GM18907 (cell line): Measurements from ENCODE around the gene GPR171.

ENCODE experiments used
- ATAC-seq: cut with Tn5 transposase; IDR thresholded peaks from one replicate; pipeline ENCODE4 v1.9.1; 2021; ENCODE audit warnings: mild to moderate bottlenecking, moderate library complexity; ENCODE audit not compliant: unreplicated experiment

Gene GPR171

DNA sequence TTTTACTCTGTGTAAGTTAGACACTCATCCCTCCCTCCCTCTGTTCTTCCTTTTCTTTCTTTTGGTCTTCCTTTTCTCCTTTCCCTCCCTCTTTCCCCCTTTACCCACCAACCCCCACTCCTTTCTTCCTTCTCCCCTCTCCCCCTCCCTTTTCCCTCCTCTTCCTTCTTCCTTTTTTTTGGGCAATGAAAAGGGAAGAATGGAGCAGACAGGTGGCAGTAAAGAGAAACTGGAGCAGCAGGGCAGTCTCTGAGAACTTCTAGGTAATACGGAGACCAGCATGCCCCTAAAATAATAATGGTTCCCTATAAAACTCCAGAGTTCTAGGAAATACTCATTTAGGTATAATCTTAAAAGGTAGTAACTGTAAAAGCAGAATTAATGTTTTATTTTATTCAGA lies 11.4 kb upstream of the GPR171 start:
- ATAC-seq, result no peak

DNA sequence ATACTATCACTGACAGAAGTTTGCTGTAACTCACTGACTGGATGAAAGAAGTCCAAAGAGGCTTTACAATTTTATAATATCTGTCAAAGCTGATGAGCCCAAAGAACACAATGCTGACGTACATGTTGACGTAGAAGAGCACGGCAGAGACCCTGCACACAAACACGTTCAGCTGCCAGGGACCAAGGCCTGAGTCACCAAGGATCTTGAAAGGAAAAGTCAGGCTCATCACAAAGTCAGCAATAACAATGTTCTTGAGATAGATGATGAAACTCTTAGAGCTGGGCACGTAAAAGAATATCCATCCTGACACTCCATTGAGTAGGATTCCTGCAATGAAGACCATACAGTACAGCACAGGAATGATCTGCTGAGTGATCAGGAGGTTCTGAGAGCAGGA lies 10.9 kb upstream of the GPR171 start:
- ATAC-seq, result no peak

DNA sequence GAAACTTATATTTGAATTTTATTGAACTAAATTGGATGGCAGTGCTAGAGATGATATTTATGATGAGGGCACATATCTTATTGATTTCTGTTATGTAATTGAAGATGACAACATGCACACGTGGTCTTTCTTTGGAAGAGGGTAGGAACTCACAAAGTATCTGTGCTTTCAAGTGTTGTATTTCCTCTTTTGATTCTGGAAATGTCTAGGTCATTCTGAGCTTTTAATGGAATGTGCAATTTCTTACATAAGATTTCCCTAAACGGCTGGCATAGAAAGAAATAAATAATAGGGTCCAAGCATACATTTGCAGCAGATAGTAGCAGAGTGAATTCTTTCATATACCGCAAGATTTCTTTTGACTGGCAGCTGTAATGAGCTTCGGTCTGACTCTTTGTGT lies 10.1 kb upstream of the GPR171 start:
- no peak for ATAC-seq

DNA sequence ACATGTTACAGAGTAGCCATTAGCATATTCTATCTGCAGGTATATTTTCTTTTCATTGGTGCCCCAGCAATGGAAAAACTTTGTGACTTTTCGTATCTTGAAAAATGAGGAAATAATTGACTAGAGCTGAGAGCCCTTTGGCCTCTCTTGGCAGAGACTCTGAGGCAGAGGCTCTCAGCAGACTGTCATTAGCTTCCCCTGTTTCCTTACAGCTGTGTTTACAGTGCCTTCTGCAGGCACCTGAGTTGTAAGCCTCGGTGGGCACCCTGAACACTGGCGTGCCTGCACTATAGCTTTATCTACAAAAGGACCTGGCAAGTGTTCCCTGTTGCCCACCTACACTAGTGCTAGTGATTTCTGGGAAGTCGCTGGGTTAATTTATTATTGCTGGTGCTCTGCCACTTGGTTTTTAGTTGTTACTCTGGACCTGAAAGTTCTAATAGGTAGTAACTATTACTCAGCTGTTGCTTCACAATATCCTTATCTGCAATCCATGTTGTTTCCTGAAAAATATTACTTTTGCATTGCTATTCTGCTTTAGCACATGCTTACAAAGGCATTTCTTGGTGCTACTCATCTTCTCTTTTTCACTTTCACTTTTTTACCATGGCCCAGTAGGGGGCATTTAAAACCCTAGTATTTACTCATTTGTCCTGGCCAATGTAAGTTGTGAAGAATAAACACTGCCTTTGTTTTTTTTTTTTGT lies 7.8 kb upstream of the GPR171 start:
- peak; percentile 82 for ATAC-seq

DNA sequence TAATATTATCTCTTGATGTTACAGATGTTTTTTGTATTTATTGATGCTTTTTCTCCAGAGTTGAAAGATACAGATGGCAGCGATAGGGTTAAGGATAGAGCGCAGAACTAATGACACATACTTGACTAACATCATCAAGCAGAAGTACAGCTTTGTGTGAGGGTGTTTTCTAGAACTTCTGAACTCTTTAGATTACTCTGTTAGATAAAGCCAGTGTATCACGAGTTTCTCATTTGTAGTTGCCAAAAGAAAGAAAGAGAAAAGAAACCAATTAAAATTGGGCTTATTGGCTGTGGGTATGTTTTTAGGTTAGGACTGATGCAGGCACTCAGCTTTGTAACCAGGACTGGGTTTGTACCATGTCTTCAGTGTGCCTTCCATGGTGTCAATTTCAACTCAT lies 6.6 kb upstream of the GPR171 start:
- ATAC-seq, result no peak

DNA sequence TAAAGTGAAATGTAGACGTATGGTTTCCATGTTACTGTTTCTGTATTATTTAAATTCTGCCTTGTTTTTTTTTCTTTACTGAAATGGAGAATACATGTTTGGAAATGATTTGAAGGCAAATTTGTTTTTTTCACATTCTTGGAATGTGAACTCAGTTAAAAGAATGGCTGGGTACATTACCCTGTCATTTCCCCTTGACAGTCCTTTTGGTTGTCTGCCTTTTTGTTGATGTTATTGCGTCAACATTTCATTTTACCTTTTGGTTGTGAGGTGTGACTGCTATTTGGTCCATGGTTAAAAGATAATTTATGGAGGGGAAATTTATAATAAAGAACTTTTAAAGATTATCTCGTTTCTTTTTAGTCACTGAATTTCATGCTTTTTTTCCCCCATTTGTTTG lies 3.2 kb upstream of the GPR171 start:
- no peak for ATAC-seq

DNA sequence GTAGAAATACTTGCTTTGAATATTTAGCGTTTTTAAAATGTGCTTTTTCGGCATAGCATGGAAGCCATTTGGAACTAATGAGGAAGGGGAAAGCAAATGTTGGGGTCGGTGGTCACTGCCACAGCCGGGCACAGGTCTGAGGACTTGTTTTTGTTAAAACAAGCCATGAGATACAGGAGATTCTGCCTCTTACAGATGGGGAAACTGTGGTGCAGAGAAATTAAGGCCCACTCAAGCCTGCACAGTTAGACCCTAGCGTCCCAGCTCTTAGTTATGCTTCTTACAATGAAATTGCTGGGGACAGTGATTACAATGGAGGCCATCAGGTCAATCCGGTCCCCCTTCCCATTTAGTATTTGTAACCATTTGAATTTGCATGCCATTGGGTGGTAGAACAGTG lies 2.5 kb upstream of the GPR171 start:
- ATAC-seq, result no peak

DNA sequence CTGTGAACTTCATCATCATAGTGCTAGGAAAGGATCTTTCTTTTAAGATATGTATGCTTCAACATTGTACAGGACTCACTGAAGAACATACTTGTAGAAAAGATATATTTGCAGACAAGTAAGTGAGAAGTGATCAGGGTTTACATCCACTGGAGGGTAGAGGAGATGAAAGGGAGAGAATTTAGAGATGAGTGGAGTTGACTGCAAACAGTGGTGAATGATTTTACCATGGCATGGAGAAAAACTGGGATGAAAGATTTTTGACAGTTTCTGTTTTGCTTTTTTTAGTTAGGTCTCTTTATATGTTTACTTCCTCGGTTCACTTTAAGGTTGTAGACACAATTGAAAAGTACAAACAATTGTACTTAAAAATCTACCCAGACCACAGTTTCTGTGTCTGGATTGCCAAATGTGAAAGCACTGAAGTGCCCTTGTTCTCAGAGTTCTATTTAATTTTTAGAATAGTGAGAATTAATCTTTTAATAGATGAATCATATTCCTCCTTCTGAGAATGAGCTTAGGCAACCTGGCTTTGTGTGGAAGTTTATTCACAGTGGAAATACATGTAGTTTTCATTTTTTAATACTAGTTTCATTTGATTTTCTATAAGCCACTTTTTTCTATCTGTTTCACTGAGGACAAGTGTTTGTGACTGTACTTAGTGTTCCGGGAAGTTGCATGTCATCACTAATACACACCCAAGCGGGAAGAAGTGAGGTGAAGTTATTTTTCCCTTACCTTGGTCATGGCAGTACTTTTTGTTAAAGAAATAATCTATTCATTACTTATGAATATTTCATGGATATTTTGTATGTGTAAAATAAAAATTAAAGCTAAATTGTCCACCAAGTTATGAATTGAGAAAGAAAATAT lies 1.8 kb upstream of the GPR171 start:
- ATAC-seq, result no peak

DNA sequence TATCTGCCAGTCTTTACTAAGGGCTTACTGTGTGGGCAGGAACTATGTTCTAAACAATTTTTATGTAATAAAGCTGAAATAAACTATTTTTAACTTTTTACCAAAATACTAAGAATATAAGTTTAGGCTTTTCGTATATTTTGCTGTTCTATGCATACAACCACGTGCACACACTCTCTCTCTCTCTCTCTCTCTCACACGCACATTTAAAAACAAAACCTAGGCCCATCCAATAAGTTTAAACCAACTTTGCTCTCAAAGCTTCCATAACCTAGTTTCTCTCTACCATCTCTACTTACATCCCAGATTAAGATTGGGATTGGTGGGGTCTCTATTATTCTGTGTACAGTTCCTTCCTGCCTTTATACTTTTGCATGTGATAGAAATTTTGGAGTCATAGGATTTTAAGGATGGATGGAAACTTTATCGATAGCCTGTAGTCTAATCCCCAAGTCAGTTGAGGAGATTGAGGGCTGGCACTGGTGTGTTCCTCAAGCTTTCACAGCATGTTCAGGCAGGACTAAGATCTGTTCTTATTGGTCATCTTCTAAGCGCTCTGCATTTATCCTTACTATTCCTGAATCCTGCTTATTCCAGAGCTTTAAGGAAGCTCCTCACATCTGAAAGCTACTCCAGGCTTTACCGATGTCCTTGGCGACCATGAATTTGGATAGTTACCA lies 1.8 kb downstream of the GPR171 start:
- ATAC-seq, result no peak

DNA sequence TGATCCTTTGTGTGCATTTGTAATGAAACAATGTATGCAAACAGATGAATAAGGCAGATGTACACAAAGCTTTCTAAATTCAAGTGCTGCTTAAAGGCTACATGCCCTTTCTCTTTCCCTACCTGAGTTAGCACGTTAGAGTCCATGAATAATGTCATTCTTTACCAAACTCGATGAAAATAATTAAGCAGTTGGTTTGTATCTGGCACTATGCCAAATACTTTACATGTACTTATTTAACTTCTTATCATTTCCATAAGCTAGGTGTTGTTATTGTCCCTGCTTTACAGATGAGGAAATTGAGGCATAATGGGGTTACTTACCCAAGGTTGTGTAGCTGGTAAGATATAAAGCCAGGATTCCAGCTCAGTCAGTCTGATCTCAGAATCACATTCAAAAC lies 2.4 kb downstream of the GPR171 start:
- no peak for ATAC-seq

DNA sequence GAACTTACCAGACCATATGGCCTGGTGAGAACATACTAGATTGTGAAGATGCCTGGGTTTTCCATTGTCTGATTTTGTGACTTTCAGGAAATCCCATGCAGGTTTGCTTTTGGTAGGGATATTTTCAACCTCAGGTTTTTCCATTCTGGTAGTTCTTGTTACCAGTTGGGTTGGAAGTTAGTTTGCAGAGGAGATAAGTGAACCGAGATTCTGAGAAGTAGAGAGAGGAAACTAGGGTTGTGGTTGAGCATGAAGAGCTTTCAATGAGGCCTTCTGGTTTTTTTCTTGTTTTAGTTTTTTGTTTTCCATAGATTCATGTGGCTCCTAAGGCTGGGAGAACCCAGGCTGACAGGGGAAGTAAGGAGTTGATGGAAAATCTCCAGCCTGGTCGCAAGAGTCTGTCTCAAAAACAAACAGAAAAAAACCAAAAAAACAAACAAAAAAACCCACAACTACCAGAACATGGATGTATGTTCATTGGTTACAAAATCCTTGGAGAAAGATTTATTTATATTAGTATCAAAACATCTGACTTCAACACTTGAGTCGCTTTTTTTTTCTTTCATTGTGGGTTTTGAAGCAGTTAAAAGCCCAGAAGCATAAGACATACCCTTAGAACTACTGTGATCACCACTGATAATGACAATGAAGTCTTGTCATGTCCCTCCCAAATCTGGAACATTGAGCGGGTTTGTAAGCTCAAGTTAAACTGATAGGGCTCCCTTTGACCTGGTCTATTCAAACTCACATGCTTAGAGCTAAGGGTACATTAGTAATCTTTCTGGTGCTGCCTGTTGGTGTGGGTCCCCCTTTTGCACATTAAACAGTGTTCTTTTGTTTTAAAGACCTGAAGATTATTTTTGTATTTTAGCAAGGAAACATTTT lies 3.2 kb downstream of the GPR171 start:
- ATAC-seq, result no peak

DNA sequence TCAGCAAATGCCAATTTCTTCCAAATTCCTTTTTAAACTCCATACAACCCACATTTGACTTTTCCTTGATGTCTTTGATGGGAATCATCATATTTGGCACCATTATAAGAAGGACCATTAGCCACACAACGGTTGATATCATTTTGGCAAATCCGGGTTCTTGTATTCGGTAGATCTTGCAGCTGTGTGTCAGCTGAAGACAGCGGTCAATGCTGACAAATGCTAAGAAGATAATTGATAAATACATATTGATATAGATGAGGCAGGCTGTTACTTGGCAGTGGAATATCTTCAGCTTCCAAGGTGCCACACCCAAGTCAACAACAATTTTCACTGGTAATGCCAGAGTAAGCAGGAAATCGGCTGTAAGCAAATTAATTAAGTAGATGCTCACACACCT lies 4.2 kb downstream of the GPR171 start:
- ATAC-seq, result no peak

DNA sequence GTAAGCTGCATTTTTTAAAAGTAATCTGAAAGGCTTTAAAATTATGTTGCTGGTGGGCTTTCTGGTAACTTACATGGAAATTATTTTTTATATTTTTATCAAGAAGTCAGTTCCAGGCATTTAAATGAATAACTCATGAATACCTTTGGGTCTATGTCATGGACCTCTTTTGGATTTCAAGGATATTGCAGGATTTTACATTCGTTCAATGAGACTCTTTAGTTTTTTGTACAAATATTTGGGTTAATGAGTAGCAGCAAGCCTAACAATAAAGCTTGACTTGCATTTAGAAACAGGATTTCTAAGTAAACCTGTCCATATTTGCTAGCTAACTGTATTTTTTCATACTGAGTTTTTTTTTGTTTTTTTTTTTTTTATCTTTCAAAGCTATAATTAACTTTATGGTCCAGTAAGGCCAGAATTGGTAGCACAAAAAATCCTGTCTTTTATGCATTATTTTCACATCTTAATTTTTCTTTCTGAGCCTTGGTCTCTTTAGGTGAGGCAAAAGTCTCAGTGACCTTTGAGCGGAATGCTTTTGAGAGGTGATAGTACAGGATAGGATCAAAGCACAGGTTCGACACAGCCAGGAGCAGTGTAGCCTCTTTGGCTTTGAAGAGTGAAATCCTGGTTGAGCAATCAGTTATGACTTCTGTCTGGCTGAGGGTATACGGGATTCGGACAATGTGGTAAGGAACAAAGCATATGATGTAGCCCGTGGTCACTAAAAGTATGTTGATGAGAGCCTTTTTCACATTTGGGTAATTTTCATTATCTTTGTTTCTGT lies 4.8 kb downstream of the GPR171 start:
- ATAC-seq, result no peak

DNA sequence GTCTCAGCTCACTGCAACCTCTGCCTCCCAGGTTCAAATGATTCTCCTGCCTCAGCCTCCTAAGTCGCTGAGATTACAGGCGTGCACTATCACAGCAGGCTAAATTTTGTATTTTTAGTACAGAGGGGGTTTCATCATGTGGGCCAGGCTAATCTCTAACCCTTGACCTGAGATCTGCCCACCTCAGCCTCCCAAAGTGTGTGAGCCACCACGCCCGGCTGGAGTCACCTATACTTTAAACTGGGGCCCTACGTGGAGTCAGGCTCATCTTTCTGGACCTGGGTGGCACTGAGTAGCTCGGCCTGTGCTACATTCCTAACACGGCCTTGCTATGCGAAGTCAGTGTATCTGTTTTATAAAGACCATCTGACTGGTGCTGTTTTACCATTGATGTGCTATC lies 5.8 kb downstream of the GPR171 start:
- no peak for ATAC-seq

DNA sequence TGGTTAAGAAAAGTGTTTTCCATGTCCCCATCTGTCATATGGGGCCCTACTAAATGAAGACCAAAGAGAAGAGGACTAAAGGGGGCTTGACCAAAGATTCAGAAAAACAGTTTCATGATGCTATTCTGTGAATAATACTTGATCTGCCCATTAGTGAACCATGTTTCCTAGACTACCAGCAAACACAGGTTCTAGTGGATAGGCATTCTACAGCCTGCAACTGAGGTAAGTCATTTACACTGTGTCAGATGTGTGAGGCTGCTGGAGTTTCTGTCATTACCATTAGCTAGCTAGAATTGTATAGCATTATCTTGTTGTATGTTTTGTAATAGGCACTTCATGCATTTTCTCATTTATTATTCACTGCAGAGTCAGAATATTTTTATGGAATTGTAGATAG lies 6.6 kb downstream of the GPR171 start:
- ATAC-seq, result no peak

DNA sequence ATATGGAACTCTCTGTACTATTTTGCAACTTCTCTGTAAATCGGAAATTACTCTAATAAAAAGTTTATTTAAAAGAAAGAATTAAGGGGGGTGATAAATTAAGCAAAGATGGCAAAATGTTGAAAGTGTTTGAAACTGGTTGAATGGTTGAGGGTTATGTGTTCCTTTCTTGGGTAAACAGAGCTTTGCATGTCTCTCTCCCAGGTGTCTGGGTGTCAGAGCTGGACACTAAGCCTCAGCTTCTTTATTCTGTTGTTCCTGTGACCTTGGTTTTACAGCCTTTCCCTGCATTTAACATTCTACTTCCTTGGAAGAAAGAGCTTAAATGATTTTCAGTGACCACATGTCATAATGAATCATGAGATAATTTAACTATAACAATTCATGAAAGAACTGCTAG lies 7.2 kb downstream of the GPR171 start:
- ATAC-seq, result no peak

DNA sequence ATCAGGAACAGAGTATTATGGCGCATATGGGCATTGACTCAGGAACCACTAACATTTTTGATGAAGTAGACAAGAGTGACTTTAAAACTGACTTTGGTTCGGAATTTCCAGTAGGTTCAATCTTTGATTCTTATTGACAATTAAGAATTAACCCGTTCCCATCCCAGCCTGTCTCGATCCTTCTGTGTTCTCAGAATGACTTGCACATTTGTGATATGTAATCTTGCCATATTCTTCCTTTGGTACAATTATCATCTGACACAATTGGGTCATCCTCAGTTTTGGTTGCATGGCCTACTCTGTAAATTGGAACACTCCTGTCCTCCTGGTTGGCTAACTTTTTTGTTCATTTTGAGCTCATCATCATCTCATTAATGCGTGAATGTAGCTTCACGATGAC lies 10.5 kb downstream of the GPR171 start:
- no peak for ATAC-seq

DNA sequence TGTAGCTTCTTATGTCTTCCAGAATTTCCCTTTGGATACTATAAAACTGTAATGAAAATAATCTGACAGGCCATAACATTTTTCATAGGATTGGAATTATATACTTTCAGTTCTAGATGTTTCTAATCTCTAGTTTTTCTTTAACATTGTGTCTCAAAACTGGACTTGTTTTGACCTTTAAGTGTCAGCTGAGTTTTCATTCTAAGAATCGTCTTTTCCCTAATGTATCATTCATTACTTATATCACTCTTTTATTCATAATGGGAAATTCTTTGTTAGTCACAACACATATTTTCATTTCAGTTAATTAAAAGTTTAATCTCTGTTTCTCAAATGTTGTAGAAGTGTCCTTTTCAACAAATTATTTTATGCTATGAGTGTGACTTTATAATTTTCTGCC lies 11.9 kb downstream of the GPR171 start:
- no peak for ATAC-seq

DNA sequence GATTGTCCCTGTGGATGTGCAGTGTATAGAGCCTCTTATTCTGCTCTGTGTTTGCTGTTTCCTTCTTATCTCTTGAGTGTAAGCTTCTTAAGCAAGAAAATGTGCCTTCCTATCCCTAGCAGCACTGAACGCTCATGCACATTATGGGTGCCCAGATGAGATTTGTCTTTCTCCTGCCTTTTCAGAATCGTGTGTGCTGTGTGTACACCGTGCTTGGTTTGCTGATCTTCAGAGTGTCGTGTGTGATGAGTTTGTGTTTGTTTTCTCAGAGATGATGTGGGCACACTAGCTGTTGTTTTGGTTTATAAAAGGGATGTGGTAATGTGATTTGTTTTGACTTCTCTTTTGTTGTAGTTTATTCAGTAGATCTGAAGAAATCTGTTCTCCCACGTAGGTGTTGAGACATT lies 19.7 kb downstream of the GPR171 start:
- no peak for ATAC-seq
